Mesenchymal stem cell (in vitro differentiated cells and primary cell): Measurements from ENCODE around the gene ECHS1.
A peak's percentile ranks its signal among the peaks of the same experiment; 100 is the strongest.

Experiments
- DNase-seq: peaks from one replicate; pipeline ENCODE4 v3.0.0-alpha.2; 2013
- H2AFZ ChIP-seq: one replicate; pipeline ENCODE4 v1.6.1; 2013; ENCODE audit warnings: low read depth, mild to moderate bottlenecking, control low read depth, inconsistent platforms, low read length, moderate library complexity
- H2AK5ac ChIP-seq: 2 replicates; pipeline ENCODE4 v1.6.1; 2013; ENCODE audit warnings: low read length, moderate library complexity, mild to moderate bottlenecking, inconsistent platforms; ENCODE audit not compliant: severe bottlenecking
- H2BK120ac ChIP-seq: one replicate; pipeline ENCODE4 v1.6.1; 2013; ENCODE audit warnings: low read depth, mild to moderate bottlenecking, inconsistent platforms, low read length, moderate library complexity
- H2BK12ac ChIP-seq, 2 experiments: one replicate each; pipeline ENCODE4 v1.6.1; 2013; ENCODE audit warnings: inconsistent platforms in 2 of 2, low read length in 2 of 2, mild to moderate bottlenecking in 2 of 2, moderate library complexity in 2 of 2, control low read depth in 1 of 2
- H2BK15ac ChIP-seq: one replicate; pipeline ENCODE4 v1.6.1; 2013; ENCODE audit warnings: mild to moderate bottlenecking, low read depth, inconsistent platforms; ENCODE audit not compliant: poor library complexity, severe bottlenecking
- H2BK5ac ChIP-seq: 2 replicates; pipeline ENCODE4 v1.6.1; 2013; ENCODE audit warnings: low read depth, mild to moderate bottlenecking, low read length, control low read depth, inconsistent platforms; ENCODE audit not compliant: poor library complexity, severe bottlenecking
- H3K14ac ChIP-seq, 2 experiments: one replicate each; pipeline ENCODE4 v1.6.1; 2013; ENCODE audit warnings: inconsistent platforms in 2 of 2, low read length in 2 of 2, control low read depth in 1 of 2, mild to moderate bottlenecking in 1 of 2, moderate library complexity in 1 of 2
- H3K18ac ChIP-seq, 2 experiments: one replicate each; pipeline ENCODE4 v1.6.1; 2013; ENCODE audit warnings: inconsistent platforms in 2 of 2, low read length in 2 of 2, control low read depth in 1 of 2, low read depth in 1 of 2, mild to moderate bottlenecking in 1 of 2
- H3K23ac ChIP-seq, 2 experiments: one replicate each; pipeline ENCODE4 v1.6.1; 2013; ENCODE audit warnings: inconsistent platforms in 2 of 2, low read length in 2 of 2, mild to moderate bottlenecking in 2 of 2, moderate library complexity in 2 of 2, control low read depth in 1 of 2
- H3K27ac ChIP-seq: 2 replicates; pipeline ENCODE4 v1.5.1; 2013; ENCODE audit warnings: mild to moderate bottlenecking, moderate library complexity, low read length, control low read depth, inconsistent platforms; ENCODE audit not compliant: poor library complexity, severe bottlenecking
- H3K27me3 ChIP-seq, 2 experiments: 2 replicates each; pipeline versions ENCODE4 v1.6.1 to v1.7.0; 2013; ENCODE audit warnings: low read length in 2 of 2, mild to moderate bottlenecking in 2 of 2, moderate library complexity in 2 of 2, control low read depth in 1 of 2, inconsistent platforms in 1 of 2; ENCODE audit not compliant: control insufficient read depth in 1 of 2, insufficient read depth in 1 of 2
- H3K36me3 ChIP-seq, 2 experiments: 2 replicates each; pipeline versions ENCODE4 v1.6.1 to v1.7.0; 2013; ENCODE audit warnings: low read length in 2 of 2, control low read depth in 1 of 2, inconsistent platforms in 1 of 2, low read depth in 1 of 2, mild to moderate bottlenecking in 1 of 2; ENCODE audit not compliant: insufficient read depth in 2 of 2, control insufficient read depth in 1 of 2
- H3K4ac ChIP-seq, 2 experiments: one replicate each; pipeline ENCODE4 v1.6.1; 2013; ENCODE audit warnings: inconsistent platforms in 2 of 2, low read length in 2 of 2, mild to moderate bottlenecking in 2 of 2, moderate library complexity in 2 of 2, control low read depth in 1 of 2, low read depth in 1 of 2
- H3K4me1 ChIP-seq: 2 replicates; pipeline ENCODE4 v1.6.1; 2013; ENCODE audit warnings: low read depth, low read length, control low read depth; ENCODE audit not compliant: control insufficient read depth, insufficient read depth
- H3K4me2 ChIP-seq: 2 replicates; pipeline ENCODE4 v1.6.1; 2013; ENCODE audit warnings: low read length, mild to moderate bottlenecking, inconsistent platforms; ENCODE audit not compliant: poor library complexity, severe bottlenecking
- H3K4me3 ChIP-seq, 2 experiments: 2 replicates each; pipeline versions ENCODE4 v1.5.1 to v1.7.0; 2013; ENCODE audit warnings: low read length in 2 of 2, mild to moderate bottlenecking in 2 of 2, control low read depth in 1 of 2, low read depth in 1 of 2; ENCODE audit not compliant: insufficient read depth in 1 of 2
- H3K79me1 ChIP-seq: replicated peaks from 2 replicates; pipeline ENCODE4 v1.6.1; 2013; ENCODE audit warnings: mild to moderate bottlenecking, control low read depth, low read length, inconsistent platforms; ENCODE audit not compliant: poor library complexity, severe bottlenecking
- H3K9ac ChIP-seq: 2 replicates; pipeline ENCODE4 v1.7.0; 2013; ENCODE audit warnings: mild to moderate bottlenecking, low read length, moderate library complexity
- H3K9me3 ChIP-seq: 2 replicates; pipeline ENCODE4 v1.7.0; 2013; ENCODE audit warnings: mild to moderate bottlenecking, low read length; ENCODE audit not compliant: control insufficient read depth
- H4K8ac ChIP-seq: one replicate; pipeline ENCODE4 v1.6.1; 2013; ENCODE audit warnings: inconsistent platforms, mild to moderate bottlenecking, low read length, moderate library complexity
- H4K91ac ChIP-seq: one replicate; pipeline ENCODE4 v1.6.1; 2013; ENCODE audit warnings: mild to moderate bottlenecking, low read length, inconsistent platforms
- WGBS: methylation state at CpG from one replicate; pipeline ENCODE4 v1.1.7; 2013; ENCODE audit warnings: mixed read lengths; 5-methylcytosine and 5-hydroxymethylcytosine counted together

The ECHS1 gene

DNA sequence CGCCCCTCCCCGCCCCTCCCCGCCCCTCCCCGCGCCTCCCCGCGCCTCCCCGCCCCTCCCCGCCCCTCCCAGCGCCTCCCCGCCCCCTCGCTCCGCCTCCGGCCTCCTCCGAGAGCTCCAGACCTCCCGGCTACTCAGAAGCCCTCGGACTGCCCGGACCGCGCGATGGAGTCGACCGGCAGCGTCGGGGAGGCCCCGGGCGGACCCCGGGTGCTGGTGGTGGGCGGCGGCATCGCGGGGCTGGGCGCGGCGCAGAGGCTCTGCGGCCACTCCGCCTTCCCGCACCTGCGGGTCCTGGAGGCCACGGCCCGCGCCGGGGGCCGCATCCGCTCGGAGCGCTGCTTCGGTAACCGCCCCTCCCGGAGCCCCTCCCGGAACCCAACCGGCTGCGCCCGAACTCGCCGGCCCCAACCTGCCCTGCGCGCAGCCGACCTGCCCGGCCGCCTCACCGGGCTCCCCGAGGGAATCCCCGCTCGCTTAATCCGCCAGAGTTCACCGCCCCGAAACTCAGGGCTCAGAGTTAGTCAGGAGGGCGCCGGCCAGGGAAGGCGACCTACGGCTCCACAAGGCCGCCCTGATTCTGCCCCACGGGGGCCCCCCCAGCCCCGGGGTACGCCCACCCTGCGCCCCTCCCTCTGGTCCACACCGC lies 6.1 kb upstream of the ECHS1 start, which contains the start of gene PAOX:
Gene PAOX, plus strand, starts transcription at position 111 of the 649 bp plus-strand sequence. Its CDS starts 55 bp downstream, at position 166.
- Histone ChIP-seq H3K27me3 (no peaks in the 10 kb centered on the region), H3K36me3 (peaks cover 14 to 19% of the 10 kb centered on the region in 2 experiments), H3K9ac (peak within 1 kb of the TSS; percentile 79), H2BK5ac (peak within 1 kb of the TSS; percentile 63), H3K4me2 (peak within 1 kb of the TSS; percentile 99), H3K23ac (peak within 1 kb of the TSS in 1 of 2 experiments; percentile 97), H2AK5ac (peak within 1 kb of the TSS; percentile 6), H2BK12ac (peak within 1 kb of the TSS in 1 of 2 experiments; percentile 70), H3K79me1 (peaks cover 10% of the 10 kb centered on the region), H3K9me3 (no peaks in the 10 kb centered on the region), H3K4me1 (peaks cover 22% of the 10 kb centered on the region), H4K91ac (peak within 1 kb of the TSS; percentile 78), H3K27ac (no peak within 1 kb of the TSS), H3K4me3 (peak within 1 kb of the TSS; percentile 81 to 93), H2BK15ac (peak within 1 kb of the TSS; percentile 95), H2AFZ (peak within 1 kb of the TSS; percentile 92), H3K18ac (peak within 1 kb of the TSS; percentile 84 to 88), H3K4ac (peak within 1 kb of the TSS; percentile 74 to 85), H3K14ac (peak within 1 kb of the TSS in 1 of 2 experiments; percentile 84), H4K8ac (peak within 1 kb of the TSS; percentile 81), H2BK120ac (peak within 1 kb of the TSS; percentile 71)
- 8% methylated on average over 57 of the region's 78 CpGs for WGBS
- DNase-seq = peak; percentile 64

DNA sequence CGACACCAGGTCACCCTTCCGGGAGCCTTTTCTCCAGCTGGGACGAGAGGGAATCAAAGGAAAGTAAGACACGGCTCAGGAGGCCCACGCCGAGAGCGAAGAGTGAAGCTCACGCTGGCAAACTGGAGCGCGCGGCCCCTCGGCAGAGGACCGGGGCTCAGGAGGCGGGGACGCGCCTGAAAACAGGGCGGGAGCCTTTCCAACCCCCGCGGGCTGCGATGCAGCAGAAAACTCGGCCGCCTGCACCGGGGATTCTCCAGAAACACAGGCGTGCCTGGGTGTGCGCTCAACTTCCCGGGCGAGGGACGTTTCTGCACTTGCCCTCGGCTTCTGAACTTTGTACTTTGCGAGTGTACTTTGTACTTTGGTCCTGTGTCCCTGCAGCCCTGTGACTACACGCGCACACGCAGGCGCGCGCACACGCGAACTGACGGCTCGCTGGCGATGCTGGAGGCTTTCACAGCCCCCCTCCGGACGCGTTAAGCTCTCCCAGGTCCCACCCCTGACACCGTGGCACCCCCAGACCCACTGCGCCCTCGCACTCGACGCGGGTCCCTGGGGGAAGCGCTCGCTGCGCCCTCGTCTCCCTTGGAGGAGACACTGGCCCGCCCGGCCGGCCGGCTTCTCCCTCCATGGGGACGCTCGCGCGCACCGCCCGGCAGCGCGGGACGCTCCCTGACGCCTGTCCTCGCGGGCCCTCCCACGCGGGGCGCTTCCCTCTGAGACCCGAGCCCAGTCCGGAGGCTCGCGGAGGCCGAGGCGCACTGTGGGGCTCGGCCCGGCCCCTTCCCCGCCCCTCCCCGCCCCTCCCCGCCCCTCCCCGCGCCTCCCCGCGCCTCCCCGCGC lies 5.3 kb upstream of the ECHS1 start:
- Histone ChIP-seq H3K9me3 (no peaks in the 10 kb centered on the region), H3K18ac (peak overlapping the region; percentile 45 to 77), H4K91ac (peak overlapping the region; percentile 78), H2BK12ac (peak overlapping the region in 1 of 2 experiments; percentile 70), H3K79me1 (peaks cover 10% of the 10 kb centered on the region), H2AFZ (peak overlapping the region; percentile 92), H3K4me2 (peak overlapping the region; percentile 99), H2BK120ac (peak overlapping the region; percentile 71), H3K4ac (peak overlapping the region; percentile 37 to 85), H4K8ac (peak overlapping the region; percentile 81), H3K4me3 (peak overlapping the region; percentile 77 to 93), H3K27me3 (no peaks in the 10 kb centered on the region), H3K9ac (peak overlapping the region; percentile 79), H2BK5ac (no peak overlapping the region), H3K27ac (no peak overlapping the region), H3K36me3 (peaks cover 9 to 11% of the 10 kb centered on the region in 2 experiments), H3K14ac (peak overlapping the region in 1 of 2 experiments; percentile 84), H3K4me1 (peaks cover 22% of the 10 kb centered on the region), H3K23ac (peak overlapping the region in 1 of 2 experiments; percentile 97), H2BK15ac (no peak overlapping the region), H2AK5ac (no peak overlapping the region)
- 0% methylated on average over 58 of the region's 90 CpGs for WGBS
- DNase-seq = peak; percentile 61

DNA sequence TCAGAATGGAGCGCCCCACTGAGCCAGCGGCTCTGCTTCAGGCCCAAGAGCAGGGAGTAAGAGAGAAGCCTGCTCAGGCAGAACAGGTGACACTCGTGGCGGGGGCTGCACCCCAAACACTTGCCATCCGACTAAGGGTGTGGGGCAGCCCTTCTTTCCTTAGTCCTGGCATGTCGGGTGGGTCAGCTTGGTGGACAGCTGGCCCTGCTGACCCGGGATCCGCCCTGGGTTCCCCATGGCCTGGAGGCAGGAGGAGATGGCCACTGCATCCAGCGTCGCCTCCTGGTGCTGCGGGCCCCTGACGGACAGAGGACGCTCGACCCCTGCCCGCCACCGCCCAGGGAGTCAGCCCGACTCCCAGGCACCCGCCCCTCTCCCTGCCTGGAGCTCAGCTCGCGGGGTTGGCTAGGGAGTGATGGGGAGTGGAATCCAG lies 4.7 kb upstream of the ECHS1 start:
- 24% methylated on average over 20 of the region's 20 CpGs for WGBS
- Histone ChIP-seq H3K4ac (peak overlapping the region; percentile 37 to 40), H3K27ac (no peak overlapping the region), H3K4me1 (peaks cover 22% of the 10 kb centered on the region), H3K79me1 (peaks cover 10% of the 10 kb centered on the region), H2BK120ac (no peak overlapping the region), H2AK5ac (no peak overlapping the region), H2BK15ac (no peak overlapping the region), H3K9ac (peak overlapping the region; percentile 79), H3K9me3 (no peaks in the 10 kb centered on the region), H3K23ac (peak overlapping the region in 1 of 2 experiments; percentile 97), H2BK5ac (no peak overlapping the region), H3K36me3 (peaks cover 9 to 11% of the 10 kb centered on the region in 2 experiments), H2AFZ (peak overlapping the region; percentile 90), H3K18ac (peak overlapping the region; percentile 11 to 77), H3K27me3 (no peaks in the 10 kb centered on the region), H3K4me2 (peak overlapping the region; percentile 99), H4K8ac (peak overlapping the region; percentile 81), H4K91ac (no peak overlapping the region), H2BK12ac (peak overlapping the region in 1 of 2 experiments; percentile 55), H3K4me3 (peak overlapping the region; percentile 77 to 93), H3K14ac (no peak overlapping the region)
- DNase-seq = no peak
